Endothelial cell of umbilical vein (primary cell): ENCODE data around the gene CBS. TPM values are rescaled to one million over a fixed set of nuclear protein-coding genes. Genes with fewer than 3 reads are reported as not detected.
"Not testable (repeated sequence)": the region's sequence is repeated elsewhere in the genome, so short reads cannot be mapped to it uniquely, and the experiment has no call there.

ENCODE experiments used
- BruUV-seq: library from RNA; stranded (reverse); fragments of 400-500 nt; replicated peaks from 2 replicates; lab custom pipeline; 2021; lab: Mats Ljungman, UMichigan
- CTCF ChIA-PET: fragments of 300-600, 350-600 bp; sonication (Branson Sonifier 250); formaldehyde crosslinking; loops from one replicate; lab custom pipeline; 2021; ENCODE audit warnings: antibody characterized with exemption, inconsistent platforms; lab: Charles Lee
- POLR2A ChIA-PET: fragments of 300-600, 350-600 bp; sonication (Branson Sonifier 250); formaldehyde crosslinking; loops from one replicate; lab custom pipeline; 2021; ENCODE audit warnings: antibody characterized with exemption, inconsistent platforms; lab: Charles Lee
- DNase-seq: peaks from one replicate; pipeline ENCODE4 v3.0.0-alpha.2; 2011; ENCODE audit warnings: low read depth, low spot score
- FAIRE-seq: peaks from 2 replicates; lab custom pipeline; 2011; peaks lifted over from hg19 to GRCh38; lab: Jason Lieb, UNC
- H2AFZ ChIP-seq: 2 replicates; pipeline ENCODE4 v1.6.0; 2012; ENCODE audit warnings: low read depth, low read length, control low read depth, inconsistent platforms
- H3K27ac ChIP-seq: 2 replicates; pipeline ENCODE4 v1.5.1; 2011; ENCODE audit warnings: low read depth, mild to moderate bottlenecking, control low read depth, low read length, moderate library complexity; ENCODE audit not compliant: insufficient read depth
- H3K27me3 ChIP-seq, 2 experiments: 2 replicates each; pipeline versions ENCODE4 v1.6.0 to v1.6.1; 2011; ENCODE audit warnings: low read length in 2 of 2, mixed read lengths in 1 of 2; ENCODE audit not compliant: control insufficient read depth in 2 of 2, insufficient read depth in 2 of 2
- H3K36me3 ChIP-seq, 2 experiments: 2 replicates in 1 of 2; 3 replicates in 1 of 2; pipeline ENCODE4 v1.5.1; 2011; ENCODE audit warnings: low read length in 2 of 2, mild to moderate bottlenecking in 1 of 2, moderate library complexity in 1 of 2; ENCODE audit not compliant: control insufficient read depth in 2 of 2, insufficient read depth in 2 of 2; ENCODE audit errors: extremely low read depth in 1 of 2
- H3K4me1 ChIP-seq: 3 replicates; pipeline ENCODE4 v1.5.1; 2011; ENCODE audit warnings: mild to moderate bottlenecking, low read length; ENCODE audit not compliant: control insufficient read depth, insufficient read depth; ENCODE audit errors: extremely low read depth
- H3K4me2 ChIP-seq: 2 replicates; pipeline ENCODE4 v1.6.1; 2011; ENCODE audit warnings: low read length, control low read depth, mixed read lengths; ENCODE audit not compliant: insufficient read depth
- H3K4me3 ChIP-seq, 3 experiments: fragments of 200-600 bp in 1 of 3; sonication (generic), shearing (Covaris generic) in 1 of 3; replicated peaks in 1 of 3; 2 replicates each; pipeline ENCODE4 v1.5.1; 2011 to 2016; ENCODE audit warnings: control low read depth in 3 of 3, low read length in 3 of 3, mild to moderate bottlenecking in 2 of 3, inconsistent platforms in 1 of 3, low read depth in 1 of 3, moderate library complexity in 1 of 3; ENCODE audit not compliant: insufficient read depth in 1 of 3
- H3K79me2 ChIP-seq: 2 replicates; pipeline ENCODE4 v1.6.0; 2012; ENCODE audit warnings: low read length, inconsistent platforms; ENCODE audit not compliant: control insufficient read depth, insufficient read depth
- H3K9ac ChIP-seq: replicated peaks from 2 replicates; pipeline ENCODE3; 2011; ENCODE audit warnings: low read length, control low read depth; ENCODE audit not compliant: insufficient read depth; ENCODE audit errors: extremely low read depth
- H3K9me1 ChIP-seq: replicated peaks from 3 replicates; pipeline ENCODE4 v1.6.0; 2011; ENCODE audit warnings: mild to moderate bottlenecking, low read length; ENCODE audit not compliant: control insufficient read depth, insufficient read depth; ENCODE audit errors: extremely low read depth
- H3K9me3 ChIP-seq: replicated peaks from 2 replicates; pipeline ENCODE4 v1.5.1; 2012; ENCODE audit warnings: low read length, inconsistent platforms; ENCODE audit not compliant: control insufficient read depth, insufficient read depth
- H4K20me1 ChIP-seq: replicated peaks from 2 replicates; pipeline ENCODE3; 2011; ENCODE audit warnings: mild to moderate bottlenecking, low read length; ENCODE audit not compliant: control insufficient read depth, insufficient read depth; ENCODE audit errors: extremely low read depth
- dilution Hi-C: fragments of 300-500 bp; cut with MboI; formaldehyde crosslinking; loops from one replicate; pipeline ENCODE4 v1.15.0; 2019; ENCODE audit warnings: low sequenced_read_pairs; ENCODE audit not compliant: extremely low pct_ligation_motif_present
- intact Hi-C: fragments of 100-400 bp; cut with micrococcal nuclease; formaldehyde crosslinking; loops from one replicate; pipeline ENCODE4 v1.10.0; 2022
- polyA plus RNA-seq, 4 experiments: library from polyadenylated mRNA; depleted of rRNA in 3 of 4; stranded (reverse) in 3 of 4; unstranded in 1 of 4; fragments of >200 nt; gene quantifications; 2 replicates each; pipeline versions ENCODE4 v1.2.1 to v1.2.3, GENCODE V29; 2011 to 2012; ENCODE audit warnings: missing spikeins in 1 of 4
- total RNA-seq: library from RNA; stranded (reverse); gene quantifications from 2 replicates; pipeline ENCODE4 v1.2.3, GENCODE V29; 2021

The CBS gene
- total and polyA plus RNA-seq, 2 donors (not counting 3 experiments of a cell fraction or from before 2014, with no cell fraction given), result 22.0 to 92.9 TPM

DNA sequence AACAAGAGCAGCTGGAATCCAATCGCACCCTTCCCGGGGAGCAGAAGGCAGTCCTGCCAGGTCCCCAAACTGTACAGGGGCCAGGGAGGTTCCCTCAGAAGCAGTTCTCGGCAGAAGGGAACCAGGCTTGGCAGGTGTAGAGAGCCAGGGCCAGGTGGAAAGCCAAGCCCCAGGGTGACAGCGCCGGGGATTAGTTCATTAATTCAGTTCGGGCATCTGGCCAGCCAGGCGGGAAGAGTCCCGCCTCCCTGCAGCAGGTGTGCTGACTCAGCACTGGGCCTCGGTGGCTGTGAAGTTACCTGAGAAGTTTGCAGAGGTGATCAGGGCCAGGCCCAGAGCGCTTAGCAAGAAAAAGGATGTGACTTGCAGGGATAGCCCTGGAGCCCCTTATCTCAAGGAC, 6.0 kb downstream of the CBS start:
- H3K4me3 ChIP-seq, H3K9me3 ChIP-seq, H2AFZ ChIP-seq, H3K36me3 ChIP-seq, FAIRE-seq, dilution Hi-C loops, H3K9ac ChIP-seq, H3K79me2 ChIP-seq, H3K27ac ChIP-seq, DNase-seq, intact Hi-C loops, H3K4me1 ChIP-seq, BruUV-seq, H3K4me2 ChIP-seq, H4K20me1 ChIP-seq, H3K9me1 ChIP-seq, H3K27me3 ChIP-seq, POLR2A ChIA-PET, CTCF ChIA-PET: not testable (repeated sequence)

GRCh38 chr21:43068065-43068464, 7.6 kb downstream of the CBS start:
- not testable (repeated sequence) for FAIRE-seq, BruUV-seq, H3K9ac ChIP-seq

GRCh38 chr21:43066690-43067089, 8.9 kb downstream of the CBS start:
- H4K20me1 ChIP-seq, BruUV-seq, dilution Hi-C loops, CTCF ChIA-PET, H3K4me1 ChIP-seq, H3K9me1 ChIP-seq, H3K9ac ChIP-seq, FAIRE-seq, H3K4me2 ChIP-seq, H3K36me3 ChIP-seq, intact Hi-C loops, H3K79me2 ChIP-seq, H3K27ac ChIP-seq, H2AFZ ChIP-seq, POLR2A ChIA-PET, DNase-seq, H3K9me3 ChIP-seq, H3K27me3 ChIP-seq, H3K4me3 ChIP-seq: not testable (repeated sequence)

More at GRCh38 chr21:43068065-43068464, 7.6 kb downstream of the CBS start:
- dilution Hi-C loops, DNase-seq, H3K79me2 ChIP-seq, H3K4me3 ChIP-seq, CTCF ChIA-PET, H3K27ac ChIP-seq, POLR2A ChIA-PET, H4K20me1 ChIP-seq, intact Hi-C loops, H3K27me3 ChIP-seq, H3K36me3 ChIP-seq, H3K9me1 ChIP-seq, H3K9me3 ChIP-seq, H3K4me2 ChIP-seq, H2AFZ ChIP-seq, H3K4me1 ChIP-seq: not testable (repeated sequence)

- H3K9ac ChIP-seq, POLR2A ChIA-PET, H4K20me1 ChIP-seq, H3K36me3 ChIP-seq, H3K4me3 ChIP-seq, H3K27me3 ChIP-seq, H3K9me3 ChIP-seq, intact Hi-C loops, H3K4me2 ChIP-seq, FAIRE-seq, CTCF ChIA-PET, dilution Hi-C loops, H3K4me1 ChIP-seq, DNase-seq, H3K27ac ChIP-seq, H3K9me1 ChIP-seq, H3K79me2 ChIP-seq, BruUV-seq, H2AFZ ChIP-seq: not testable (repeated sequence)
Measured at GRCh38 chr21:43065991-43066390, 9.6 kb downstream of the CBS start.
